HEK293 (cell line): ENCODE measurements around the gene CYTH4.

Source experiments
- BCL11A ChIP-seq: fragments of 450-650 bp; formaldehyde crosslinking; IDR thresholded peaks from 2 replicates; pipeline ENCODE4 v1.5.1; 2016; ENCODE audit warnings: low read depth, missing biosample characterization, missing genetic modification characterization
- GLIS2 ChIP-seq: fragments of 450-650 bp; formaldehyde crosslinking; IDR thresholded peaks from 2 replicates; pipeline ENCODE4 v1.5.1; 2016; ENCODE audit warnings: missing biosample characterization, missing genetic modification characterization
- KLF9 ChIP-seq: fragments of 450-650 bp; formaldehyde crosslinking; IDR thresholded peaks from 2 replicates; pipeline ENCODE4 v1.5.1; 2016; ENCODE audit warnings: missing biosample characterization, missing genetic modification characterization, low read depth
- MEIS1 ChIP-seq: sonication (generic); formaldehyde crosslinking; IDR thresholded peaks from 2 replicates; pipeline ENCODE4 v1.8.1; 2022; ENCODE audit warnings: missing genetic modification reagents, mild to moderate bottlenecking, borderline replicate concordance
- REPIN1 ChIP-seq: fragments of 450-650 bp; formaldehyde crosslinking; IDR thresholded peaks from 2 replicates; pipeline ENCODE4 v1.5.1; 2017; ENCODE audit warnings: missing biosample characterization, missing genetic modification characterization, low read depth
- TCF7L2 ChIP-seq: IDR thresholded peaks from 2 replicates; pipeline ENCODE4 v1.6.1; 2011; ENCODE audit warnings: low read depth, mild to moderate bottlenecking, inconsistent platforms, low read length, moderate library complexity, borderline replicate concordance
- YY1 ChIP-seq: fragments of 450-650 bp; formaldehyde crosslinking; IDR thresholded peaks from 2 replicates; pipeline ENCODE4 v1.5.1; 2018; ENCODE audit warnings: missing biosample characterization, missing genetic modification characterization
- ZBTB26 ChIP-seq: fragments of 450-650 bp; formaldehyde crosslinking; optimal IDR thresholded peaks from 2 replicates; pipeline ENCODE3; 2016; ENCODE audit warnings: missing biosample characterization, mild to moderate bottlenecking, missing genetic modification characterization
- ZFP3 ChIP-seq: fragments of 450-650 bp; formaldehyde crosslinking; IDR thresholded peaks from 2 replicates; pipeline ENCODE4 v1.5.1; 2016; ENCODE audit warnings: low read depth, missing biosample characterization, missing genetic modification characterization
- ZNF138 ChIP-seq: fragments of 450-650 bp; formaldehyde crosslinking; IDR thresholded peaks from 2 replicates; pipeline ENCODE4 v1.5.1; 2016; ENCODE audit warnings: missing biosample characterization, missing genetic modification characterization, borderline replicate concordance
- ZNF654 ChIP-seq: fragments of 450-650 bp; formaldehyde crosslinking; IDR thresholded peaks from 2 replicates; pipeline ENCODE4 v1.5.1; 2016; ENCODE audit warnings: low read depth, missing biosample characterization, missing genetic modification characterization
- TF ChIP-seq, protein P1 (sequence below): fragments of 450-650 bp; formaldehyde crosslinking; IDR thresholded peaks from 2 replicates; pipeline ENCODE4 v1.5.1; 2016; ENCODE audit warnings: missing biosample characterization, missing genetic modification characterization
- TF ChIP-seq, protein P2 (sequence below): fragments of 450-650 bp; formaldehyde crosslinking; IDR thresholded peaks from 2 replicates; pipeline ENCODE4 v1.5.1; 2016; ENCODE audit warnings: missing biosample characterization, missing genetic modification characterization, borderline replicate concordance
- TF ChIP-seq, protein P3 (sequence below): fragments of 450-650 bp; IDR thresholded peaks from 2 replicates; pipeline ENCODE4 v1.5.1; 2018; ENCODE audit warnings: missing biosample characterization, missing genetic modification characterization

GRCh38 chr22:37331856-37332536 is 49.7 kb downstream of the CYTH4 start:
- TF ChIP-seq, protein P1, sequence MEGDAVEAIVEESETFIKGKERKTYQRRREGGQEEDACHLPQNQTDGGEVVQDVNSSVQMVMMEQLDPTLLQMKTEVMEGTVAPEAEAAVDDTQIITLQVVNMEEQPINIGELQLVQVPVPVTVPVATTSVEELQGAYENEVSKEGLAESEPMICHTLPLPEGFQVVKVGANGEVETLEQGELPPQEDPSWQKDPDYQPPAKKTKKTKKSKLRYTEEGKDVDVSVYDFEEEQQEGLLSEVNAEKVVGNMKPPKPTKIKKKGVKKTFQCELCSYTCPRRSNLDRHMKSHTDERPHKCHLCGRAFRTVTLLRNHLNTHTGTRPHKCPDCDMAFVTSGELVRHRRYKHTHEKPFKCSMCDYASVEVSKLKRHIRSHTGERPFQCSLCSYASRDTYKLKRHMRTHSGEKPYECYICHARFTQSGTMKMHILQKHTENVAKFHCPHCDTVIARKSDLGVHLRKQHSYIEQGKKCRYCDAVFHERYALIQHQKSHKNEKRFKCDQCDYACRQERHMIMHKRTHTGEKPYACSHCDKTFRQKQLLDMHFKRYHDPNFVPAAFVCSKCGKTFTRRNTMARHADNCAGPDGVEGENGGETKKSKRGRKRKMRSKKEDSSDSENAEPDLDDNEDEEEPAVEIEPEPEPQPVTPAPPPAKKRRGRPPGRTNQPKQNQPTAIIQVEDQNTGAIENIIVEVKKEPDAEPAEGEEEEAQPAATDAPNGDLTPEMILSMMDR (tag by site-specific recombination) = no peak
- TF ChIP-seq BCL11A (tag by site-specific recombination) (no peak), ZNF138 (tag by site-specific recombination) (no peak), GLIS2 (tag by site-specific recombination) (no peak), ZFP3 (tag by site-specific recombination) (no peak), ZBTB26 (tag by site-specific recombination) (no peak), TCF7L2 (no peak), KLF9 (tag by site-specific recombination) (no peak), REPIN1 (no peak), MEIS1 (CRISPR knock-in tag) (no peak), ZNF654 (tag by site-specific recombination) (no peak), YY1 (tag by site-specific recombination) (no peak)
- TF ChIP-seq, protein P2, sequence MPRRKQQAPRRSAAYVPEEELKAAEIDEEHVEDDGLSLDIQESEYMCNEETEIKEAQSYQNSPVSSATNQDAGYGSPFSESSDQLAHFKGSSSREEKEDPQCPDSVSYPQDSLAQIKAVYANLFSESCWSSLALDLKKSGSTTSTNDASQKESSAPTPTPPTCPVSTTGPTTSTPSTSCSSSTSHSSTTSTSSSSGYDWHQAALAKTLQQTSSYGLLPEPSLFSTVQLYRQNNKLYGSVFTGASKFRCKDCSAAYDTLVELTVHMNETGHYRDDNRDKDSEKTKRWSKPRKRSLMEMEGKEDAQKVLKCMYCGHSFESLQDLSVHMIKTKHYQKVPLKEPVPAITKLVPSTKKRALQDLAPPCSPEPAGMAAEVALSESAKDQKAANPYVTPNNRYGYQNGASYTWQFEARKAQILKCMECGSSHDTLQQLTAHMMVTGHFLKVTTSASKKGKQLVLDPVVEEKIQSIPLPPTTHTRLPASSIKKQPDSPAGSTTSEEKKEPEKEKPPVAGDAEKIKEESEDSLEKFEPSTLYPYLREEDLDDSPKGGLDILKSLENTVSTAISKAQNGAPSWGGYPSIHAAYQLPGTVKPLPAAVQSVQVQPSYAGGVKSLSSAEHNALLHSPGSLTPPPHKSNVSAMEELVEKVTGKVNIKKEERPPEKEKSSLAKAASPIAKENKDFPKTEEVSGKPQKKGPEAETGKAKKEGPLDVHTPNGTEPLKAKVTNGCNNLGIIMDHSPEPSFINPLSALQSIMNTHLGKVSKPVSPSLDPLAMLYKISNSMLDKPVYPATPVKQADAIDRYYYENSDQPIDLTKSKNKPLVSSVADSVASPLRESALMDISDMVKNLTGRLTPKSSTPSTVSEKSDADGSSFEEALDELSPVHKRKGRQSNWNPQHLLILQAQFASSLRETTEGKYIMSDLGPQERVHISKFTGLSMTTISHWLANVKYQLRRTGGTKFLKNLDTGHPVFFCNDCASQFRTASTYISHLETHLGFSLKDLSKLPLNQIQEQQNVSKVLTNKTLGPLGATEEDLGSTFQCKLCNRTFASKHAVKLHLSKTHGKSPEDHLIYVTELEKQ (tag by site-specific recombination) = no peak
- TF ChIP-seq, protein P3, sequence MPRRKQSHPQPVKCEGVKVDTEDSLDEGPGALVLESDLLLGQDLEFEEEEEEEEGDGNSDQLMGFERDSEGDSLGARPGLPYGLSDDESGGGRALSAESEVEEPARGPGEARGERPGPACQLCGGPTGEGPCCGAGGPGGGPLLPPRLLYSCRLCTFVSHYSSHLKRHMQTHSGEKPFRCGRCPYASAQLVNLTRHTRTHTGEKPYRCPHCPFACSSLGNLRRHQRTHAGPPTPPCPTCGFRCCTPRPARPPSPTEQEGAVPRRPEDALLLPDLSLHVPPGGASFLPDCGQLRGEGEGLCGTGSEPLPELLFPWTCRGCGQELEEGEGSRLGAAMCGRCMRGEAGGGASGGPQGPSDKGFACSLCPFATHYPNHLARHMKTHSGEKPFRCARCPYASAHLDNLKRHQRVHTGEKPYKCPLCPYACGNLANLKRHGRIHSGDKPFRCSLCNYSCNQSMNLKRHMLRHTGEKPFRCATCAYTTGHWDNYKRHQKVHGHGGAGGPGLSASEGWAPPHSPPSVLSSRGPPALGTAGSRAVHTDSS (tag by site-specific recombination) = no peak
